ENCODE measurements around the gene LSAMP. TPM values are rescaled to one million over a fixed set of nuclear protein-coding genes. Genes with fewer than 3 reads are reported as not detected.

LSAMP gene
- polyA plus RNA-seq, 3 donors = not detected

DNA sequence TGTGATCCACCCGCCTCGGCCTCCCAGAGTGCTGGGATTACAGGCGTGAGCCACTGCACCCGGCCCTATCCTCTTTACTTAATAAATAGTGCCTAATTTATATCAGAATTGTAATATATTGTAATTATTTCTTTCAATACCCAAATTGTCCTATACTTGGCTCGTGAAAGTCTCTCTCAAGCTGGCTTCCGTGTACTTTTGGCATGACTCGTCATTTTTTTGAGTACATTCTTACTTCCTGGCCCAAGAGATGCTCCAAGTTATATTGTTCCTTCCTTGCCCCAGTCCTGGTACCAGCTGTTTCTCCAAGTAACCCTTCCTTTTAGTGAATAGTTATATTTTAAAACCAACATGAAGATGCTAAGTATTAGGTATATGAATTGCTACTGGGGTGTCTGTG lies 366.7 kb downstream of the LSAMP start:
- H3K4me3 ChIP-seq (replicated peaks in 1 of 3; ENCODE audit: low read depth in 2 of 3, low read length in 3 of 3) = no peak overlapping the region
- H3K36me3 ChIP-seq (replicated peaks in 1 of 2; ENCODE audit: control insufficient read depth in 1 of 2, insufficient read depth in 2 of 2, low read length in 2 of 2) = no peaks in the 10 kb centered on the region
- no peak overlapping the region for H2AFZ ChIP-seq (ENCODE audit: insufficient read depth, low read depth, low read length, poor library complexity, severe bottlenecking)
- WGBS (ENCODE audit: insufficient coverage) = 100% methylated on average over 1 of the region's 7 CpGs
- no peak for DNase-seq
- H3K79me2 ChIP-seq (ENCODE audit: insufficient read depth, low read length) = no peaks in the 10 kb centered on the region
- Mint-ChIP-seq H3K4me3 (no peak overlapping the region), H3K4me1 (no peaks in the 10 kb centered on the region), H3K36me3 (no peaks in the 10 kb centered on the region), H3K27me3 (ENCODE audit: low read depth in 3 of 3) (peaks cover 0 to 3% (median 2%) of the 10 kb centered on the region in 3 donors), H3K27ac (no peak overlapping the region), H3K9me3 (peaks cover 0 to 17% (median 9%) of the 10 kb centered on the region in 7 donors)
- no peak overlapping the region for H3K27ac ChIP-seq (ENCODE audit: low read depth in 1 of 2, low read length in 2 of 2)
- TF ChIP-seq, protein P1, sequence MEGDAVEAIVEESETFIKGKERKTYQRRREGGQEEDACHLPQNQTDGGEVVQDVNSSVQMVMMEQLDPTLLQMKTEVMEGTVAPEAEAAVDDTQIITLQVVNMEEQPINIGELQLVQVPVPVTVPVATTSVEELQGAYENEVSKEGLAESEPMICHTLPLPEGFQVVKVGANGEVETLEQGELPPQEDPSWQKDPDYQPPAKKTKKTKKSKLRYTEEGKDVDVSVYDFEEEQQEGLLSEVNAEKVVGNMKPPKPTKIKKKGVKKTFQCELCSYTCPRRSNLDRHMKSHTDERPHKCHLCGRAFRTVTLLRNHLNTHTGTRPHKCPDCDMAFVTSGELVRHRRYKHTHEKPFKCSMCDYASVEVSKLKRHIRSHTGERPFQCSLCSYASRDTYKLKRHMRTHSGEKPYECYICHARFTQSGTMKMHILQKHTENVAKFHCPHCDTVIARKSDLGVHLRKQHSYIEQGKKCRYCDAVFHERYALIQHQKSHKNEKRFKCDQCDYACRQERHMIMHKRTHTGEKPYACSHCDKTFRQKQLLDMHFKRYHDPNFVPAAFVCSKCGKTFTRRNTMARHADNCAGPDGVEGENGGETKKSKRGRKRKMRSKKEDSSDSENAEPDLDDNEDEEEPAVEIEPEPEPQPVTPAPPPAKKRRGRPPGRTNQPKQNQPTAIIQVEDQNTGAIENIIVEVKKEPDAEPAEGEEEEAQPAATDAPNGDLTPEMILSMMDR (IDR thresholded peaks at IDR 0.05) = no peak
- no peaks in the 10 kb centered on the region for H3K4me1 ChIP-seq (ENCODE audit: control insufficient read depth in 1 of 2, insufficient read depth in 2 of 2, low read length in 2 of 2)
- no peaks in the 10 kb centered on the region for H4K20me1 ChIP-seq (ENCODE audit: insufficient read depth, low read length)
- H3K9me3 ChIP-seq (replicated peaks in 1 of 2; ENCODE audit: control insufficient read depth in 1 of 2, insufficient read depth in 1 of 2, low read length in 2 of 2) = peaks cover 0 to 9% of the 10 kb centered on the region in 2 donors
- intact Hi-C loops (cut with micrococcal nuclease) = no loop called here
- no peaks in the 10 kb centered on the region for H3K27me3 ChIP-seq (ENCODE audit: control insufficient read depth in 2 of 2, insufficient read depth in 2 of 2, low read length in 2 of 2)
- H3K9ac ChIP-seq (ENCODE audit: insufficient read depth, low read length, poor library complexity, severe bottlenecking) = no peak overlapping the region
- no peak overlapping the region for H3K4me2 ChIP-seq (replicated peaks; ENCODE audit: extremely low read depth, low read length, poor library complexity, severe bottlenecking)

DNA sequence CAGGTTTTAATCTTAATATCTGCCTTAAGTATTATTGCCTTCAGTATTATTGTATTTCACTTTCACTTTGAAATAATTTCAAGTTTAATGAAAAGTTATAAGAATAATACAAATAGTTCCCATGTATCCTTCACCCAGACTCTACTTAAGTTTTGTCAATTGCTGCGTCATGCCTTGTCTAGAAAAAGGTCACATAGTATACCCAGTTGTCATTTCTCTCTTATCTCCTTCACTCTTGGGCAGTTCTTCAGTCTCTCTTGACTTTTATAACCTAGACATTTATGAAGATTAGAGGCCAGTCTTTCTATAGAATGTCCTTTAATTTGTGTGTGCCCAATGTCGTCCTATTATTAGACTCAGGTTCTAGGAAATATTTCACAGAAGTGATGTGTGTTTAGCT lies 367.7 kb downstream of the LSAMP start:
- H3K36me3 Mint-ChIP-seq = no peaks in the 10 kb centered on the region
- 93% methylated on average over 2 of the region's 2 CpGs for WGBS (ENCODE audit: insufficient coverage)

More for the DNA sequence above, 367.7 kb downstream of the LSAMP start:
- H3K27ac Mint-ChIP-seq = no peak overlapping the region
- Histone ChIP-seq H3K4me1 (ENCODE audit: control insufficient read depth in 1 of 2, insufficient read depth in 2 of 2, low read length in 2 of 2) (no peaks in the 10 kb centered on the region), H3K79me2 (ENCODE audit: insufficient read depth, low read length) (no peaks in the 10 kb centered on the region), H3K27me3 (ENCODE audit: control insufficient read depth in 2 of 2, insufficient read depth in 2 of 2, low read length in 2 of 2) (no peaks in the 10 kb centered on the region), H3K9me3 (replicated peaks in 1 of 2; ENCODE audit: control insufficient read depth in 1 of 2, insufficient read depth in 1 of 2, low read length in 2 of 2) (peaks cover 0 to 9% of the 10 kb centered on the region in 2 donors), H2AFZ (ENCODE audit: insufficient read depth, low read depth, low read length, poor library complexity, severe bottlenecking) (no peak overlapping the region), H3K27ac (ENCODE audit: low read depth in 1 of 2, low read length in 2 of 2) (no peak overlapping the region), H3K9ac (ENCODE audit: insufficient read depth, low read length, poor library complexity, severe bottlenecking) (no peak overlapping the region), H4K20me1 (ENCODE audit: insufficient read depth, low read length) (no peaks in the 10 kb centered on the region), H3K4me2 (replicated peaks; ENCODE audit: extremely low read depth, low read length, poor library complexity, severe bottlenecking) (no peak overlapping the region), H3K4me3 (replicated peaks in 1 of 3; ENCODE audit: low read depth in 2 of 3, low read length in 3 of 3) (no peak overlapping the region), H3K36me3 (replicated peaks in 1 of 2; ENCODE audit: control insufficient read depth in 1 of 2, insufficient read depth in 2 of 2, low read length in 2 of 2) (no peaks in the 10 kb centered on the region)
- TF ChIP-seq, protein P1 (IDR thresholded peaks at IDR 0.05) = no peak
- peaks cover 0 to 3% (median 2%) of the 10 kb centered on the region in 3 donors for H3K27me3 Mint-ChIP-seq (ENCODE audit: low read depth in 3 of 3)
- DNase-seq = no peak
- no peak overlapping the region for H3K4me3 Mint-ChIP-seq
- peaks cover 0 to 14% (median 8%) of the 10 kb centered on the region in 7 donors for H3K9me3 Mint-ChIP-seq
- intact Hi-C loops (cut with micrococcal nuclease) = no loop called here
- H3K4me1 Mint-ChIP-seq = no peaks in the 10 kb centered on the region
